ENCODE data around the gene HOXB2. TPM values are rescaled to one million over a fixed set of nuclear protein-coding genes. Genes with fewer than 3 reads are reported as not detected.

Gene HOXB2
- polyA plus RNA-seq, 2 of the 4 experiments (the other 2 are of a cell fraction), result 0.65 to 2.6 TPM

- H3K27ac ChIP-seq, result no peak overlapping the region
- H3K9me3 ChIP-seq, result no peaks in the 10 kb centered on the region
- DNase-seq (ENCODE audit: low read depth in 1 of 2, low spot score in 1 of 2) (no peak), ATAC-seq (no peak), FAIRE-seq (no peak)
- peaks cover 13% of the 10 kb centered on the region; the same call in 2 of the 3 replicates for H3K4me1 ChIP-seq
- 89% methylated on average over 9 of the region's 10 CpGs for WGBS (ENCODE audit: missing lambda C conversion rate)
- TF ChIP-seq HES2 (IDR thresholded peaks at IDR 0.05) (no peak), FOXS1 (CRISPR knock-in tag; IDR thresholded peaks at IDR 0.05) (no peak), HOXB5 (CRISPR knock-in tag; IDR thresholded peaks at IDR 0.05) (no peak), CBX2 (IDR thresholded peaks at IDR 0.05; ENCODE audit: borderline replicate concordance, low read depth) (no peak), FOSL2 (IDR thresholded peaks at IDR 0.05) (no peak), FOSL2 (CRISPR knock-in tag; IDR thresholded peaks at IDR 0.05) (no peak), ELK1 (IDR thresholded peaks at IDR 0.05; ENCODE audit: low read depth, low read length) (no peak), CEBPB (IDR thresholded peaks at IDR 0.05) (no peak), REST (IDR thresholded peaks at IDR 0.05) (no peak), BHLHE40 (IDR thresholded peaks at IDR 0.05; ENCODE audit: low read depth, low read length) (no peak), EHF (CRISPR knock-in tag; IDR thresholded peaks at IDR 0.05) (no peak), HMGXB4 (CRISPR knock-in tag; IDR thresholded peaks at IDR 0.05; ENCODE audit: borderline replicate concordance) (no peak), HOXA7 (CRISPR knock-in tag; IDR thresholded peaks at IDR 0.05) (no peak), GATA3 (IDR thresholded peaks at IDR 0.05; ENCODE audit: borderline replicate concordance) (no peak), NPAS2 (CRISPR knock-in tag; IDR thresholded peaks at IDR 0.05; ENCODE audit: borderline replicate concordance) (no peak), CHD2 (IDR thresholded peaks at IDR 0.05; ENCODE audit: low read length, partially characterized antibody) (no peak), HOXB13 (CRISPR knock-in tag; IDR thresholded peaks at IDR 0.05; ENCODE audit: low read depth) (no peak), EP300 (IDR thresholded peaks at IDR 0.05) (no peak), HEYL (CRISPR knock-in tag; IDR thresholded peaks at IDR 0.05) (no peak), MAFK (IDR thresholded peaks at IDR 0.05; ENCODE audit: partially characterized antibody) (no peak)
- no peak overlapping the region for H3K4me2 ChIP-seq
- ChIA-PET POLR2A (no interaction called here), CTCF (interaction anchor here (1.3 to 3.6 kb wide), 4 partner anchors 24 to 283 kb away, joined by 3 to 13 read pairs (median 4); no protein-coding TSS in a partner anchor)
- no peak overlapping the region for H3K4me3 ChIP-seq
Measured at GRCh38 chr17:48563867-48564187, 18.9 kb upstream of the HOXB2 start.

- Histone ChIP-seq H3K27ac (no peak overlapping the region), H3K9me3 (no peaks in the 10 kb centered on the region), H3K4me3 (no peak overlapping the region), H3K4me1 (peaks cover 13% of the 10 kb centered on the region; the same call in 2 of the 3 replicates), H3K4me2 (no peak overlapping the region)
- ATAC-seq (no peak), DNase-seq (ENCODE audit: low read depth in 1 of 2, low spot score in 1 of 2) (no peak), FAIRE-seq (no peak)
- ChIA-PET POLR2A (no interaction called here), CTCF (interaction anchor here (1.3 to 3.6 kb wide), 4 partner anchors 24 to 283 kb away, joined by 3 to 13 read pairs (median 4); no protein-coding TSS in a partner anchor)
- WGBS (ENCODE audit: missing lambda C conversion rate), result 90% methylated on average over 6 of the region's 6 CpGs
- no peak for TF ChIP-seq USF2 (IDR thresholded peaks at IDR 0.05)
- no peak for TF ChIP-seq CEBPB (IDR thresholded peaks at IDR 0.05)
- no peak for TF ChIP-seq SMC3 (IDR thresholded peaks at IDR 0.05)
- no peak for TF ChIP-seq BHLHE40 (IDR thresholded peaks at IDR 0.05; ENCODE audit: low read depth, low read length)
- no peak for TF ChIP-seq MAX (IDR thresholded peaks at IDR 0.05)
- TF ChIP-seq HDAC2 (IDR thresholded peaks at IDR 0.05), result no peak
- no peak for TF ChIP-seq EP300 (IDR thresholded peaks at IDR 0.05)
- no peak for TF ChIP-seq TFCP2L1 (CRISPR knock-in tag; IDR thresholded peaks at IDR 0.05)
- TF ChIP-seq ELK1 (IDR thresholded peaks at IDR 0.05; ENCODE audit: low read depth, low read length), result no peak
- TF ChIP-seq JUN (IDR thresholded peaks at IDR 0.05), result no peak
- TF ChIP-seq POLR2A (IDR thresholded peaks at IDR 0.05; ENCODE audit: low read length), result no peak
- no peak for TF ChIP-seq PHF8 (IDR thresholded peaks at IDR 0.05; ENCODE audit: borderline replicate concordance, low read depth)
- no peak for TF ChIP-seq ZNF302 (CRISPR knock-in tag; IDR thresholded peaks at IDR 0.05)
- no peak for TF ChIP-seq MYC (IDR thresholded peaks at IDR 0.05; ENCODE audit: borderline replicate concordance, low read length)
- no peak for TF ChIP-seq HOXB13 (CRISPR knock-in tag; IDR thresholded peaks at IDR 0.05; ENCODE audit: low read depth)
- no peak for TF ChIP-seq TP53 (CRISPR knock-in tag; IDR thresholded peaks at IDR 0.05)
Measured at GRCh38 chr17:48563385-48563838, 18.5 kb upstream of the HOXB2 start.

Measured in A549 (cell line).